RWPE2 (cell line): ENCODE results near the gene CNGA2.
"Not testable (repeated sequence)": the region's sequence is repeated elsewhere in the genome, so short reads cannot be mapped to it uniquely, and the experiment has no call there.

Source experiments
- ATAC-seq: fragments of 200-7000 bp; cut with Tn5 transposase; 3 replicates; pipeline ENCODE4 v1.9.1; 2021; ENCODE audit warnings: low read depth
- DNase-seq: peaks from one replicate; pipeline ENCODE4 v3.0.0-alpha.2; 2020; ENCODE audit warnings: low spot score
- H3K27ac ChIP-seq: fragments of 450-650 bp; 2 replicates; pipeline ENCODE4 v1.5.1; 2017; ENCODE audit warnings: mild to moderate bottlenecking; ENCODE audit not compliant: poor library complexity, severe bottlenecking
- H3K27me3 ChIP-seq: fragments of 250-450 bp; sonication (Bioruptor Pico); 2 replicates; pipeline ENCODE4 v1.5.1; 2021; ENCODE audit warnings: mild to moderate bottlenecking, moderate library complexity; ENCODE audit not compliant: insufficient read depth, poor library complexity, severe bottlenecking
- H3K36me3 ChIP-seq: fragments of 250-450 bp; sonication (Bioruptor Pico); 2 replicates; pipeline ENCODE4 v1.5.1; 2020; ENCODE audit warnings: low read depth, mild to moderate bottlenecking, moderate library complexity
- H3K4me1 ChIP-seq: fragments of 250-450 bp; sonication (Bioruptor Pico); 2 replicates; pipeline ENCODE4 v1.5.1; 2021; ENCODE audit warnings: mild to moderate bottlenecking, moderate library complexity; ENCODE audit not compliant: insufficient read depth, poor library complexity, severe bottlenecking
- H3K4me3 ChIP-seq: fragments of 250-450 bp; sonication (Bioruptor Pico); 2 replicates; pipeline ENCODE4 v1.5.1; 2021; ENCODE audit warnings: mild to moderate bottlenecking, moderate library complexity; ENCODE audit not compliant: severe bottlenecking
- H3K9me3 ChIP-seq: fragments of 250-450 bp; sonication (Bioruptor Pico); 2 replicates; pipeline ENCODE4 v1.5.1; 2021; ENCODE audit warnings: mild to moderate bottlenecking, moderate library complexity; ENCODE audit not compliant: severe bottlenecking
- CTCF ChIP-seq: fragments of 450-650 bp; IDR thresholded peaks from one replicate; pipeline ENCODE4 v1.5.1; 2017; ENCODE audit warnings: mild to moderate bottlenecking, moderate library complexity; ENCODE audit not compliant: poor library complexity, severe bottlenecking

Gene CNGA2

GRCh38 chrX:151694661-151695582, 39.6 kb upstream of the CNGA2 start, which contains the start of gene PRRG3:
PRRG3 (plus strand) TSS chrX:151695458; CDS start chrX:151698815, 3,357 bp downstream.
- no peak within 1 kb of the TSS for H3K4me3 ChIP-seq
- no peaks in the 10 kb centered on the region for H3K36me3 ChIP-seq
- H3K27me3 ChIP-seq = no peaks in the 10 kb centered on the region
- no peak within 1 kb of the TSS for H3K27ac ChIP-seq
- TF ChIP-seq CTCF = no peak
- DNase-seq = no peak
- ATAC-seq = no peak
- no peaks in the 10 kb centered on the region for H3K4me1 ChIP-seq
- no peaks in the 10 kb centered on the region for H3K9me3 ChIP-seq

GRCh38 chrX:151695583-151696340, 38.8 kb upstream of the CNGA2 start:
- TF ChIP-seq CTCF = no peak
- DNase-seq = no peak
- no peak for ATAC-seq
- no peaks in the 10 kb centered on the region for H3K36me3 ChIP-seq
- no peaks in the 10 kb centered on the region for H3K27me3 ChIP-seq
- no peaks in the 10 kb centered on the region for H3K9me3 ChIP-seq
- H3K4me3 ChIP-seq = no peak overlapping the region
- no peak overlapping the region for H3K27ac ChIP-seq
- no peaks in the 10 kb centered on the region for H3K4me1 ChIP-seq

- H3K4me1 ChIP-seq, H3K4me3 ChIP-seq, H3K27ac ChIP-seq, H3K27me3 ChIP-seq, ATAC-seq, DNase-seq, H3K36me3 ChIP-seq, H3K9me3 ChIP-seq: not testable (repeated sequence)
Measured at GRCh38 chrX:151697082-151697481, 37.5 kb upstream of the CNGA2 start.

GRCh38 chrX:151697522-151697921, 37.0 kb upstream of the CNGA2 start:
- ATAC-seq = no peak
- H3K27ac ChIP-seq = no peak overlapping the region
- TF ChIP-seq CTCF = no peak
- H3K36me3 ChIP-seq = no peaks in the 10 kb centered on the region
- no peaks in the 10 kb centered on the region for H3K27me3 ChIP-seq
- no peaks in the 10 kb centered on the region for H3K4me1 ChIP-seq
- no peaks in the 10 kb centered on the region for H3K9me3 ChIP-seq
- DNase-seq = no peak
- no peak overlapping the region for H3K4me3 ChIP-seq

- no peaks in the 10 kb centered on the region for H3K4me1 ChIP-seq
- H3K27ac ChIP-seq = no peak overlapping the region
- no peak for DNase-seq
- H3K9me3 ChIP-seq = no peaks in the 10 kb centered on the region
- no peaks in the 10 kb centered on the region for H3K27me3 ChIP-seq
- H3K36me3 ChIP-seq = no peaks in the 10 kb centered on the region
- no peak for TF ChIP-seq CTCF
- no peak for ATAC-seq
- no peak overlapping the region for H3K4me3 ChIP-seq
Measured at GRCh38 chrX:151698485-151698884, 36.1 kb upstream of the CNGA2 start.
